GM21390 (cell line): Measurements from ENCODE around the gene BBS5.
A peak's percentile ranks its signal among the peaks of the same experiment; 100 is the strongest.
"Not testable (repeated sequence)": the region's sequence is repeated elsewhere in the genome, so short reads cannot be mapped to it uniquely, and the experiment has no call there.

Source experiments
- ATAC-seq: cut with Tn5 transposase; IDR thresholded peaks from one replicate; pipeline ENCODE4 v1.9.1; 2021; ENCODE audit not compliant: unreplicated experiment

BBS5 gene

DNA sequence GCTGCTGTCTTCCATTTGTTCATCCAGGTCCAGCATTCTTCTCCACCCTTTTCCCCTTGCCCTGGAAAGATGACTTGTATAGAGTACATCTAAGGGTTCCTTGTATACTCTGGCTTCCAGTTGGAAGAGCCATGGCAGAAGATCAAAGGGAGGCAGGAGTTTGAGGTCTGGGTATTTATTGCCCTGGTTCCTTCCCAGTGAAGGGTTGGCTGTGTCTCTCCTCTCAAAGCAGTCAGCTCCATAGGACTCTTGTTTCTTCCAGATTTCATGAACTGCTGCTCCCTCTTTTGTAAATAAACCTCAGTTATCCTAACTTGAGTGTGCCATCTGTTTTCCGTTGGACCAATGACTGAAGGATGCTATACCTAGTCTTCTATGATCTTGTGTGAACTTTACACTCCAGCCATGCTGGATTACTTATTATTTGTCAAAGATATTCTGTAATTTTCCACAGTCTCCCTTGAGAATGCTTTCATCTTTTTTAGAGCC, 6.4 kb downstream of the BBS5 start:
- no peak for ATAC-seq

DNA sequence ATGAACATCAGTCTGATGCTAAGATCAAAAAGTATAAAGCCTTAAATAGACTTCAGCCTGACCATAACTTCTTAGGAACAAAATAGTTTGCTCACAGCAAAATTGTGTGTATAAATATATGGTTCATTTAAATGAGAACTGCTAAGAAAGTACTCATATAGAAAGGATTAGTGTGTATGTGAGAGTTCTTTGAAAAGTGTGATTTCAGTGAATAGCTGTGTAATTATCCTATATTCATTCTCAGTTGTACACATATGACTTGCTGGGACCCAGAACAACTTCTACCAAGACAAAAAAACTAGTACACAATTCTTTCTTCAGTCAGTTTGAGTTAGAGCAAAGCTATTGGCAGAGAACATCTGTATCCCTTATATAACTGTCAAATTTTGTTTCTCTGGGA, 7.2 kb downstream of the BBS5 start:
- no peak for ATAC-seq

DNA sequence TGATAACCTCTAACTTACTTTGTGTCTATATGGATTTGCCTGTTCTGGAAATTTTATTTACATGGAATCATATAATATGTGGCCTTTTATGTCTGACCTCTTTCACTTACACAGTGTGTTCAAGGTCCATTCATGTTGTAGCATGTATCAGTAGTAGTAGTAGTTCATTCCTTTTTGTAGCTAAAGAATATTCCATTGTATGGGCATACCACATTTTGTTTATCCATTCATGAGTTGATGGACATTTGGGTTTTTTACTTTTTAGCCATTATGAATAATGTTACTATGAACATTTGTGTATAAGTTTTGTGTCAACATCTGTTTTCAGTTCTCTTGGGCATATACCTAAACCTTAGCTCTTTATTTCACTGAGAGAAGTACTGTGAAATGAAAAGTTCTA, 11.5 kb downstream of the BBS5 start:
- no peak for ATAC-seq

DNA sequence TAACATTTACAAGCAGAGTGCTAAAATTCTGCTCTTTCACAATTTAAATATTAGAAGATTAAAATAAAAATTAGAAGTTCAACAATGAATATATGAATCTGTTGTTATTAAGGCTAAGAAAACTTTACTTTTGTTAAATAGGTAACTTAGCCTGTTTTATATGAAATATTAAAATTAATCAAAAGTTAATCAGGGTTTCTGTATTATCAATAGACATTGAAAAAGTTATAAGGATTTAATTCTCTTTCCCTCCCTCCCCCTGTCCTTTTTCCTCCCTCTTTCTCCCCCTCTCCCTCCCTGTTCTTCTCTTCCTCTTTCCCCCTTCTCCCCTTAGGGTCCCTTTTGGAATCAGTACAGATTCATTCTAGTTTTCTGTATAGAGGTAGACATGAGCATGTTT, 12.1 kb downstream of the BBS5 start:
- ATAC-seq, result no peak

DNA sequence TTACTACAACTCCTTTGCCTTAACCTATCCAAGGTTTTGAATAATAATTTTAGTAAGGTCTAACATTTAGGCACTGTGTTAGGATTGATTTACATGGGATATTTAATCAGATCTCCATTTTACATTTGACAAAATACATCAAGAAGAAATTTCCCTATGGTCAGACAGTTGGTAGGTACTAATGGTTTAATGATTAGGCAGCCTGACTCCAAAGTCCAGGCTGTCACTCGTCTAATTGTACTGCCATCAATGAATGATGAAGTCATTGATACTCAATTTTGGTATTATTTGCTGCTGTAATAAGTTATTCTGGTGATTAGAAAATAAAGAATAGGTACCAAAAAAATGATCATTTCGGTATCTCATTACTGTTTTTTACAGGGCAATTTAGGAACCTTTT, 14.1 kb downstream of the BBS5 start:
- no peak for ATAC-seq

DNA sequence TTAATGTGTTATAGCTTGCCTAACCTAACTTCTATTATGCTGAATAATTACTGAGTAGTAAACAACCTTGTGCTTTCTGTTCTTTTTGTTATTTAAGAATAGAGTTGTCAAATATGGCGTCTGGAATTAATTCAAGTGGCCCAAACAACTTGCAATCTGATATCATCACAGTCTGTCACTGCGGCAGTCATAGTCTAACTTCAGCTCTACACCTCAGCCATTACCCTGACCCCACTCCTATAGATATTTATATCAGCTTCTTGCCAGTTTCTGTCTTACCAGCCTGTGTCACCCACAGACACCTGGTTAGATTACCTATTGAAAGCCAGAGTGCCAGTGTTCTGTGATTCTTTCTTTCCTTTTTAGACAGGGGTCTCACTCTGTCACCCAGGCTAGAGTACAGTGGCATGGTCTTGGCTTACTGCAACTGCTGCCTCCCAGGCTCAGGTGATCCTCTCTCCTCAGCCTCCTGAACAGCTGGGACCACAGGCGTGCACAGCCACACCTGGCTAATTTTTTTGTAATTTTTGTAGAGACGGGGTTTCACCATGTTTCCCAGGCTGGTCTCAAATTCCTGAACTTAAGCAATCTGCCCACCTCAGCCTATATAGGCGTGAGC, 16.1 kb downstream of the BBS5 start:
- ATAC-seq, result no peak

DNA sequence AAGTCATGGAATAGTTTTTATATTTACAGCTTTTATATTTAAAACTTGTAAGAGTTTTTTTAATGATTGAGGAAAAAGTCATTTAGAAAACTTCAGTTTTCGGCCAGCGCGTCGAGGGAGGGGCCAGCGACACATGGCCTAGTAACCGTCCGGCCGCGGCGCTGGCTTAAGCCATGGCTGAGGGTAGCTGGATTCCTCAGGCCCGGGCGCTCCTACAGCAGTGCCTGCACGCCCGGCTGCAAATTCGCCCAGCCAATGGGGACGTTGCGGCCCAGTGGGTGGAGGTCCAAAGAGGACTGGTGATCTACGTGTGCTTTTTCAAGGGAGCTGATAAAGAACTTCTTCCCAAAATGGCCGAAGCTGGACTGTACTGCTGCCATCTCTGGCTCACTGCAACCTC, 25.4 kb downstream of the BBS5 start:
- ATAC-seq, result no peak

DNA sequence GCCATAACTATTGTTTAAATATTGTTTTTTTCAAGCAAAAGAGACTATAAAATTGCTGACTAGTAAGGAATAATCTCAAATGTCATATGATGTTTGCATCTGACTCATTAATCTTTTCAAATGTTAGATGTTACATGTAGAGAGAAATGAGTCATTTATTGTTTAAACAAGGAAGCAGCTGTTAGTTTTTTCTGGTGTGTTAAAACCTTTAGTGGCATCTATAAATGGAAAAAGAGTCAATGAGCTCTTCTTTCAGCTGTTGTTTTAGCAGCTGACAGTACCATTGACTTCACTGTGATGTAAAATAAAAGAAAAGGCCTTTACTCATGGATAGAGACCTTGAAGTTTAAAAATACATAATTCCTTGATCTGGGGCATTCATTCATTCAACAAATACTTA, 28.4 kb downstream of the BBS5 start:
- no peak for ATAC-seq

DNA sequence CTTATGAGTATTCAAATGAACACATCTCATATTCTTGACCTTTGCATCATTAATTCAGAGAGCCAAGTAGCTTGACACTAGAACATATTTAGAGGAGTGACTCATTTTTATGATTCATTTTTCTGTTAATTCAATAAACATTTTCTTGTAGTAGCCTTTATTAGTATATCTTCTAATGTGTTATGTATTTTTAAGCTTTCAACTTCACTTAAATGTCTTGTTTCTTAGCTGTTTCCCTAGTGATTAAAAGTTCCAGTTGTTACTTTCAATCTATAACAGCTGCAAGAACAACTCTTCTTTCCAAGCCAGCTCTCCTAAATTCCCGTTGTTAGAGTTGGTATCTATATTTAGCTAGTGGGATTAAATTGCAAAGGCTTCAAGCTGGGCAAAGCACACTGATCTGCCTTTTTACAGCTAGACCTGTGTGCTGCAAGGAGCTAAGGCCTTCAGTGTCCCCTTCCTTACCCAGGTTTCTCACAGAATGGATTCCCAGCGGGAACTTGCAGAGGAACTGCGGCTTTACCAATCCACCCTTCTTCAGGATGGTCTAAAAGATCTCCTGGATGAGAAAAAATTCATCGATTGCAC, 30.1 kb downstream of the BBS5 start, which contains the start of gene KLHL41:
Gene KLHL41 (plus strand): TSS at position 405 of the 588 bp plus-strand sequence. CDS start 77 bp downstream, at position 482.
- no peak for ATAC-seq

DNA sequence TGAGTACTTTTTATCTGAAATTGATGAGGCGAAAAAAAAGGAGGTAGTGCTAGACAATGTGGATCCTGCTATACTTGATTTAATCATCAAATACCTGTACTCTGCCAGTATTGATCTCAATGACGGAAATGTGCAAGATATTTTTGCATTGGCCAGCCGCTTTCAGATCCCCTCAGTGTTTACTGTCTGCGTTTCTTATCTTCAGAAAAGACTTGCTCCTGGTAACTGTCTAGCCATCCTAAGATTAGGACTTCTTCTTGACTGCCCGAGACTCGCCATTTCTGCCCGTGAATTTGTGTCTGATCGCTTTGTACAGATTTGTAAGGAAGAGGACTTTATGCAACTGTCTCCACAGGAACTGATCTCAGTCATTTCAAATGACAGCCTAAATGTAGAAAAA, 30.7 kb downstream of the BBS5 start:
- no peak for ATAC-seq

DNA sequence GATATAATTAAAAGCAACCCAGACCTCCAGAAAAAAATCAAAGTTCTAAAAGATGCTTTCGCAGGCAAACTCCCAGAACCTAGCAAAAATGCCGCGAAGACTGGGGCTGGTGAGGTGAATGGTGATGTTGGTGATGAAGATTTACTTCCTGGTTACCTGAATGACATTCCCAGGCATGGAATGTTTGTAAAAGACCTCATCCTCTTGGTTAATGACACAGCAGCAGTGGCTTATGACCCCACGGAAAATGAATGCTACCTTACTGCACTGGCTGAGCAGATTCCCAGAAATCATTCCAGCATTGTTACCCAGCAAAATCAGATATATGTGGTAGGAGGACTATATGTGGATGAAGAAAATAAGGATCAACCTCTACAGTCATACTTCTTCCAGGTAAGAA, 31.2 kb downstream of the BBS5 start:
- no peak for ATAC-seq

DNA sequence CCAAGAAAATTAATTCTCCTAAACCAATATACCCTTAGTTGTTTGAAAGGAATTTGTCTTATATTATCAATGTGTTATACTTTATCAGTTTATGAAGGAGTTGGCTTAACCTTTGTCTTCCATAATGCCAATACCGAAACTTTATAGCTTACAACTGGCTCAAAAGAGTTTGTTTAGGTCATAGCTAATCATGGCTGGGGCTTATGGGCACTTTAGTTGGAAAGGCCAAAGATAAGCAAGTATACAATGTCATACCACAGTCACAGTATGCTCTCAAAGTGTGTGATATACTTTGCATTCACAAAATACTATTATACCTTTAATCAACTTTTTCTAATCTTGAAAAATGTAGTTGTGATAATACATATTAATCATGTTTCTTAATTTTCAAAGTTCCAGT, 32.5 kb downstream of the BBS5 start:
- ATAC-seq, result no peak

DNA sequence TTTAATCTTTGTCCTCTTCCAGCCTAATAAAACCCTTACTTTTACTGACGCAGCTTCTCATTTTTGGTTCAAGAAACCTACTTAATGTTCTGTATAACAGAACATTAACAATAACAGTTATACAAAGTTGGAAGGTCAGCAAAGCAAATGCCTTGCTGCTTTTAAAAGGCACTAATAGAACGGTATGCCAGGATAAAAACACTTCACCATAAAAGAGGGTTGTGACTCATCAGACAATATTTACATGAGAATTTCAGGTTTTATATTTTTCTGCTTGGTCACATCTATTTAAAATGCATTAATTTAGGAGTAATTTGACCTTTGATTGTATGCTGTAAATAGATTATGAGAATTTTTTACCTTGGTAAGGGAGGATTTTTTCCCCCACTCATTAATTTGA, 33.2 kb downstream of the BBS5 start:
- no peak for ATAC-seq

DNA sequence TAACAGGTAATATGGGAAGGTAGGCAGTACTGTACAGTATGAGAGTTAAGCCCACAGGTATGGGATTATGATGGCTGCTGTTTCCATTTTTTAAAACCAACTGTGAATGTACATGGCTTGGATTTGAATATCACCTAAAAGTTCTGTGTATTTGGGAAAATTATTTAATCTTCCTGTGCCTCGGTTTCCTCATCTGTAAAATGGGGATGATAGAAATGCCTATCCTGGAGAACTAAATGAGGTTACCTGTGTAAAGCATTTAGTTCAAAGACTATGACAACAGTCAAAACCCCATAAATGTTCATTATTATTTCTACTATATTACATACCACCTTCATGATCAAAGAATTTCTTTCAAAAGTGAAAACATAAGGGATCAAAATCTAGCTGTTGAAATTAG, 33.8 kb downstream of the BBS5 start:
- no peak for ATAC-seq

DNA sequence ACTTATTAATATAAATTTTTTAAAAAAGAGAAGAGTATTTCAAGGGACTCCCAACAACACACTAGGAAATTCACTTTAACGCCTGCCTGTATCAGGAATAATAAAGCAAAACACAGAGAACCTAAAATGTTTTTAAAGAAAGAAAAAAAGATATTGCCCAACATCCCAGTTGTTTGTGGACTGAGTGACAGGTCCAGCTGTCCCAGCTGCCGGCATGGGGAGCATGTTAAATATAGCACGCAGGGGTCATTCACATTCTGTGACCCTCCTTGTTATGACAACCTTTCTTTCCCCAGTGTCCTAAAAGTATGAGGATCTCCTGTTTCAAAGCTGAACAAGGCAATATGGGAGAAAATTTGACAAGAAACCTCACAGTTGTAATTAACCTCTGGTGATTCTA, 34.6 kb downstream of the BBS5 start:
- ATAC-seq, result no peak

DNA sequence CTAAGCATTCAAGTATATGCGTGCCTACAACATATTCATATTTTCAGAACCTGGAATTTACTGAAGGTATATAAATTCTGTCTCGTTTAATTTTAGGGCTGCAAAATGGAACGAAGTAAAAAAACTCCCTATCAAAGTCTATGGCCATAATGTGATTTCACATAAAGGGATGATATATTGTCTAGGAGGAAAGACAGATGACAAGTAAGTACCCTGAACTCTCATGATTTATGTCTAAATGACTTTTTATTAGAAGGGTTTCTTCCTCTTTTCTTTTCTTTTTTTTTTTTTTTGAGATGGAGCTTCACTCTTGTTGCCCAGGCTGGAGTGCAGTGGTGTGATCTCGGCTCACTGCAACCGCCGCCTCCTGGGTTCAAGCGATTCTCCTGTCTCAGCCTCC, 35.5 kb downstream of the BBS5 start:
- ATAC-seq, result not testable (repeated sequence)

DNA sequence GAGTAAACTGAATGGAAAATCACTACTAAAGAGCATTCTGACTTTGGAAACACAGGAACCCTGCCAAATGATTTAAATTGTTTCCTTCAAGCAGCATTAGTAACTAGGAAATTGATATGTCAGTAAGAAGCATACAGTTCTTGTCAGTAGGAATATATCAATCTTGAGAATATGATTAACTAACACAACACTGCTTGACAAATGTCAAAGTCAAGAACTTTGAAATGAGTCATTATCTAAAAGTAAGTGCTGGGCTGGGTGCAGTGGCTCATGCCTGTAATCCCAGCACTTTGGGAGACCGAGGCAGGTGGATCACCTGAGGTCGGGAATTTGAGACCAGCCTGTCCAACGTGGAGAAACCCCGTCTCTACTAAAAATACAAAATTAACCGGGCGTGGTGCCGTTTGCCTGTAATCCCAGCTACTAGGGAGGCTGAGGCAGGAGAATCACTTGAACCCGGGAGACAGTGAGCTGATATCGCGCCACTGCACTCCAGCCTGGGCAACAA, 37.2 kb downstream of the BBS5 start:
- ATAC-seq, result not testable (repeated sequence)

DNA sequence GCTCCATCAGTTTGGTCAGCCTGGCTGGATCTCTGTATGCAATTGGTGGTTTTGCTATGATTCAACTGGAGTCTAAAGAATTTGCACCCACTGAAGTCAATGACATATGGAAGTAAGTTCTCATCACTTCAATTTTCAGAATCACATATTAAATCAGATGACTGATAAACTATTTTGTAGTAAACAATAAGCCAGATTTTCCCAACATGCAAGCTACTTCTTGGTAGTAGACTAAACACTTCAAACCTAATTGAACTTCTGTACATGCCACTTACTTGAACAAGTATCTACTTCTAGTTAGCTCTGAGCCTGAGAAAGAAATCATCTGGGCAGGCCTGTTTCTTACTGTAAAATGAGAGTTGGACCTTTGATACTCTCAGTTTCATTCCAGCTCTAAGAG, 41.6 kb downstream of the BBS5 start:
- ATAC-seq, result no peak

DNA sequence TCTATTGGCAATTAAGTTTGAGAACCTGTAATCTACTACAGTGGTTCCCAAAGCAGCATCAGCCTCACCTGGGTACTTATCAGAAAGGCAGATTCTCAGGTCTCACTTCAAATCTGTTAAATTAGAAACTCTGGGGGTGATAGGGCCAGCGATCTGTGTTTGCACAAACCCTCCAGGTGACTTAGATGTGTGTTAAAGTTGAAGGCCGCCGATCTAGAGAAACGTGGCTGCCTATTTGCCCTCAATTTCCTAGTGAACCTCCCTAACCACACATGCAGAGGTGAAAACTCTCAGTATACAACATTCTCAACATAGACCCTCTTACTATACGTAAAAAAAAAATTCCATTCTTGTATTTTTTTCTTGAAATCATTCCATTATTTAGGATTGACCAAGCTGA, 44.4 kb downstream of the BBS5 start:
- ATAC-seq, result no peak

DNA sequence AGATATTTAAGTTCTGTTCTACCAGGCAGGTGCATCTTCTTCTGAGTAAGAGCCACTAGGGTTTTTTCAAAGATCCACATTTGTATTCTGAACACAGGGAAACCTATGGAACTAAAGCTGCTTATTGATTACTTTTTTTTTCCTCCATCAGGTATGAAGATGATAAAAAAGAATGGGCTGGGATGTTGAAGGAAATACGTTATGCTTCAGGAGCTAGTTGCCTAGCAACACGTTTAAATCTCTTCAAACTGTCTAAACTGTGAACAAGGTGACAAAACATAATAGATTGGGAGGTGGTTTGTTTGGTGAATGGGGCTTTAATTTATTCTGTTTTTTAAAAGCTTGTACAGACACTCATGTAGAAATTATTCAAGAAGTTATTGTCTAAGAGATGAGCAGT, 46.1 kb downstream of the BBS5 start:
- no peak for ATAC-seq

DNA sequence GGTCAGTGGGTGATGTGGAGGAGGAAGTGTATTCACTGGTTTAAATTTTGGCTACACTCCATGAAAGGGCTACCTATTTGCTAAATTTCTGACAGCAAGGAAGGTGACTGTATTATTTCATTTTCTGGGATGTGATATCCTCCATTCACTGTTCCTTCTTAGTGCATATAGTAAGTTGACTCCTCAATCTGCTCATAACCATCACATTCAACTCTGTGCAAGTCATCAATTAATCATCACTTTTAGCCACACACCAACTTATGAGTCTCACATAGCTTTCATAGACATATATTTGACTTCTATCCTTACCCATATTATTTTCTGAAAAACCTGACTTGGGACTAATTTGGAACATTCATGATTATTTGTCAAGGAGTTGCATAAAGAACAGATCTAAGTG, 47.2 kb downstream of the BBS5 start:
- ATAC-seq, result no peak

DNA sequence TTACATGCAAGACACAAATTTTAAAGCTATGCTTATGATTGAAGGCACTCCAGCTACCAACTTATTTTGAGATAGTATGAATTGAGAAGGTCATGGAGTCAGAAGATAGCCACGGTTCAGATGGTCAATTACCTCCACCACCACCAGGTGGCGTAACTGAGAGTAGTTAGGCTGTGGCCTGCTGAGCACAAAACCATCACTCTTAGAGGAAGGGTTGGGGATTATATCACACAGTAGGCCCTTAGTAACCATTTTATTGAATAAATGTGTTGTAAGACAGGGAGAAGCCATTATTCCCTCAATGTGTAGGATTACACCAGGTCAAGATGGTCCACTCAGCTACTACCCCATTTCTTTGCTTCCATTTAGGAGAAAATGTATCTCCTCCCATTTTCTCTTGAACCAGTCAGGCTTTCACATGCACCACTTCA, 49.0 kb downstream of the BBS5 start:
- ATAC-seq, result peak; percentile 92

DNA sequence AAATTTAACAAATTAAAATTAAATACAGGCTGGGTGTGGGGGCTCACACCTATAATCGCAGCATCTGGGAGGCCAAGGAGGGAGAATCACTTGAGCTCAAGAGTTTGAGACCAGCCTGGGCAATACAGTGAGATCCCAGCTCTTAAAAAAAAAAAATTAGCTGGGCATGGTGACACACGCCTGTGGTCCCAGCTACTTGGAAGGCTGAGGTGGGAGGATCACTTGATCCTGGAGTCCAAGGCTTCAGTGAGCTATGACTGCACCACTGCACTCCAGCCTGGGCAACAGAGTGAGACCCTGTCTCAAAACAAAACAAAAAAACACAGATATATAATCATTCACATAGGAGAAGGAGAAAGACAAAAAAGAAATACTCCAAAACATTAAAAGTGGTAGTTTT, 60.2 kb downstream of the BBS5 start:
- not testable (repeated sequence) for ATAC-seq
